ENCODE data around the gene IRS2.

Gene IRS2

GRCh38 chr13:109779876-109780510 lies 6.4 kb downstream of the IRS2 start:
- no peak for DNase-seq

GRCh38 chr13:109779074-109779473 lies 7.3 kb downstream of the IRS2 start:
- peak; percentile 86 for DNase-seq

GRCh38 chr13:109778102-109778542 lies 8.3 kb downstream of the IRS2 start:
- DNase-seq, result peak; percentile 23

- DNase-seq, result no peak
Observed at GRCh38 chr13:109776575-109776974, 9.8 kb downstream of the IRS2 start.

GRCh38 chr13:109773786-109774185 lies 12.6 kb downstream of the IRS2 start:
- DNase-seq, result no peak

GRCh38 chr13:109773276-109773675 lies 13.1 kb downstream of the IRS2 start:
- DNase-seq, result no peak

- DNase-seq, result no peak
Observed at GRCh38 chr13:109771926-109772325, 14.5 kb downstream of the IRS2 start.

- DNase-seq, result no peak
Observed at GRCh38 chr13:109770436-109770835, 15.9 kb downstream of the IRS2 start.

- DNase-seq, result no peak
Observed at GRCh38 chr13:109769921-109770320, 16.5 kb downstream of the IRS2 start.

- no peak for DNase-seq
Observed at GRCh38 chr13:109769275-109769674, 17.1 kb downstream of the IRS2 start.

- no peak for DNase-seq
Observed at GRCh38 chr13:109768616-109769015, 17.8 kb downstream of the IRS2 start.

GRCh38 chr13:109768176-109768575 lies 18.2 kb downstream of the IRS2 start:
- no peak for DNase-seq

- DNase-seq, result no peak
Observed at GRCh38 chr13:109767023-109767422, 19.4 kb downstream of the IRS2 start.

GRCh38 chr13:109764470-109765291 lies 21.7 kb downstream of the IRS2 start:
- peak; percentile 24 for DNase-seq

GRCh38 chr13:109764045-109764444 lies 22.3 kb downstream of the IRS2 start:
- no peak for DNase-seq

GRCh38 chr13:109762791-109763190 lies 23.6 kb downstream of the IRS2 start:
- DNase-seq, result no peak

- DNase-seq, result no peak
Observed at GRCh38 chr13:109761695-109762094, 24.7 kb downstream of the IRS2 start.

- DNase-seq, result no peak
Observed at GRCh38 chr13:109760951-109761350, 25.4 kb downstream of the IRS2 start.

- no peak for DNase-seq
Observed at GRCh38 chr13:109760402-109760801, 26.0 kb downstream of the IRS2 start.

- no peak for DNase-seq
Observed at GRCh38 chr13:109759609-109760008, 26.8 kb downstream of the IRS2 start.

GRCh38 chr13:109758937-109759480 lies 27.4 kb downstream of the IRS2 start:
- DNase-seq, result no peak

GRCh38 chr13:109756778-109757177 lies 29.6 kb downstream of the IRS2 start:
- no peak for DNase-seq

GRCh38 chr13:109755997-109756396 lies 30.4 kb downstream of the IRS2 start:
- no peak for DNase-seq

- DNase-seq, result no peak
Observed at GRCh38 chr13:109755551-109755950, 30.8 kb downstream of the IRS2 start.

Data from central memory CD4-positive, alpha-beta T cell (primary cell).